ENCODE measurements around the gene OR11A1.

Gene OR11A1

GRCh38 chr6:29499704-29500103 is 42.8 kb upstream of the OR11A1 start:
- H3K4me1 ChIP-seq (ENCODE audit: low read length): no peaks in the 10 kb centered on the region
- no peak overlapping the region for H3K9ac ChIP-seq (ENCODE audit: low read length)
- H3K4me2 ChIP-seq (ENCODE audit: low read length): no peak overlapping the region
- H2AFZ ChIP-seq (ENCODE audit: low read depth, low read length): no peak overlapping the region
- no peak for TF ChIP-seq EZH2phosphoT487 (IDR thresholded peaks at IDR 0.05; ENCODE audit: low read depth)
- TF ChIP-seq, protein P1, sequence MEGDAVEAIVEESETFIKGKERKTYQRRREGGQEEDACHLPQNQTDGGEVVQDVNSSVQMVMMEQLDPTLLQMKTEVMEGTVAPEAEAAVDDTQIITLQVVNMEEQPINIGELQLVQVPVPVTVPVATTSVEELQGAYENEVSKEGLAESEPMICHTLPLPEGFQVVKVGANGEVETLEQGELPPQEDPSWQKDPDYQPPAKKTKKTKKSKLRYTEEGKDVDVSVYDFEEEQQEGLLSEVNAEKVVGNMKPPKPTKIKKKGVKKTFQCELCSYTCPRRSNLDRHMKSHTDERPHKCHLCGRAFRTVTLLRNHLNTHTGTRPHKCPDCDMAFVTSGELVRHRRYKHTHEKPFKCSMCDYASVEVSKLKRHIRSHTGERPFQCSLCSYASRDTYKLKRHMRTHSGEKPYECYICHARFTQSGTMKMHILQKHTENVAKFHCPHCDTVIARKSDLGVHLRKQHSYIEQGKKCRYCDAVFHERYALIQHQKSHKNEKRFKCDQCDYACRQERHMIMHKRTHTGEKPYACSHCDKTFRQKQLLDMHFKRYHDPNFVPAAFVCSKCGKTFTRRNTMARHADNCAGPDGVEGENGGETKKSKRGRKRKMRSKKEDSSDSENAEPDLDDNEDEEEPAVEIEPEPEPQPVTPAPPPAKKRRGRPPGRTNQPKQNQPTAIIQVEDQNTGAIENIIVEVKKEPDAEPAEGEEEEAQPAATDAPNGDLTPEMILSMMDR (IDR thresholded peaks at IDR 0.05; ENCODE audit: low read depth, low read length): no peak
- no peaks in the 10 kb centered on the region for H3K9me3 ChIP-seq (ENCODE audit: insufficient read depth, low read length)
- H3K79me2 ChIP-seq (ENCODE audit: low read length): no peaks in the 10 kb centered on the region
- no peaks in the 10 kb centered on the region for H3K36me3 ChIP-seq (replicated peaks; ENCODE audit: low read depth, low read length)
- no peaks in the 10 kb centered on the region for H4K20me1 ChIP-seq (ENCODE audit: insufficient read depth, low read length)
- no peak overlapping the region for H3K27ac ChIP-seq (ENCODE audit: low read length)
- H3K27me3 ChIP-seq (ENCODE audit: low read depth, low read length): no peaks in the 10 kb centered on the region
- no peak overlapping the region for H3K4me3 ChIP-seq (ENCODE audit: low read length)

DNA sequence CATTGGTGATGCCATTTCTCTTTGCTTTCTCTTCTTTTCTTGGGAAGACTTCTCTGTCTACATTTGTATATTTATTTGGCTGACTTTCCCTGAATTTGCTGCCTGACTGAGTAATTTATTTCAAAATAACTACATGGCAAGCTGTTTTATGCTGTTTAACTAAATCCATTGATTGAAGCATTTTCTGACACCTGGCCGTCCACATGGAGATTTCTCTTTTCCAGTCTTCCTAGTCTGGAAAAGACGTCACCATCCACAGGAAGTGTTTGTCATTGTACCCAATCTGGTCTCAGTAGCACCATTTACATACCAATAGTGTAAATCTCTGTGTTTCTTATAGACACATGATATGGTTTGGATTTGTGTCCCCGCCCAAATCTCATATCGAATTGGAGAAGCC is 40.1 kb upstream of the OR11A1 start:
- H3K4me3 ChIP-seq (ENCODE audit: low read length): no peak overlapping the region
- H3K27me3 ChIP-seq (ENCODE audit: low read depth, low read length): no peaks in the 10 kb centered on the region
- no peaks in the 10 kb centered on the region for H4K20me1 ChIP-seq (ENCODE audit: insufficient read depth, low read length)
- H2AFZ ChIP-seq (ENCODE audit: low read depth, low read length): no peak overlapping the region
- no peak overlapping the region for H3K4me2 ChIP-seq (ENCODE audit: low read length)
- H3K9ac ChIP-seq (ENCODE audit: low read length): no peak overlapping the region
- H3K36me3 ChIP-seq (replicated peaks; ENCODE audit: low read depth, low read length): no peaks in the 10 kb centered on the region
- H3K27ac ChIP-seq (ENCODE audit: low read length): no peak overlapping the region
- TF ChIP-seq EZH2phosphoT487 (IDR thresholded peaks at IDR 0.05; ENCODE audit: low read depth): no peak
- TF ChIP-seq, protein P1 (IDR thresholded peaks at IDR 0.05; ENCODE audit: low read depth, low read length): no peak
- no peaks in the 10 kb centered on the region for H3K9me3 ChIP-seq (ENCODE audit: insufficient read depth, low read length)
- no peaks in the 10 kb centered on the region for H3K4me1 ChIP-seq (ENCODE audit: low read length)
- H3K79me2 ChIP-seq (ENCODE audit: low read length): no peaks in the 10 kb centered on the region

DNA sequence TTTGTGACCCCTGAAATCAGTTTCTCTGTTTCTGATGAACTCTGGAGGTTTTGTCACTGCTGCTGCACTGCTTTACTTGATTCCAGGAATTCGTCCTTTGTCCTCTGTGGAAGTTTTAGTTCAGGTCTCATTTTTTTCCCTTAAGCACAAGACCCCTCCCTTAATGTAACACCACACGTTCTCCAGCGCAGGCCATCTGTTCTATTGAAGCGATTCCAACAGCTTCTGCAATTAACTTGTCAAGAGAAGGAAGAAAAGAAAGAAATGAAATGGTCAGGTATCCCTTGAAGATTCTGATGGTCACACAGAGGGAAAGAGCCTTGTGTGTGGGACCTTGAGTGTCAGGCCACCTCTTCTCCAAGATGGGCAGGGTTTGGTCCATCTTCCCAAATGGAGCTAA is 38.7 kb upstream of the OR11A1 start:
- Histone ChIP-seq H3K9me3 (ENCODE audit: insufficient read depth, low read length) (no peaks in the 10 kb centered on the region), H3K4me1 (ENCODE audit: low read length) (no peaks in the 10 kb centered on the region), H3K4me3 (ENCODE audit: low read length) (no peak overlapping the region), H3K27me3 (ENCODE audit: low read depth, low read length) (no peaks in the 10 kb centered on the region), H3K4me2 (ENCODE audit: low read length) (no peak overlapping the region), H3K36me3 (replicated peaks; ENCODE audit: low read depth, low read length) (no peaks in the 10 kb centered on the region), H2AFZ (ENCODE audit: low read depth, low read length) (no peak overlapping the region), H3K27ac (ENCODE audit: low read length) (no peak overlapping the region), H4K20me1 (ENCODE audit: insufficient read depth, low read length) (no peaks in the 10 kb centered on the region), H3K79me2 (ENCODE audit: low read length) (no peaks in the 10 kb centered on the region), H3K9ac (ENCODE audit: low read length) (no peak overlapping the region)
- TF ChIP-seq EZH2phosphoT487 (IDR thresholded peaks at IDR 0.05; ENCODE audit: low read depth): no peak

DNA sequence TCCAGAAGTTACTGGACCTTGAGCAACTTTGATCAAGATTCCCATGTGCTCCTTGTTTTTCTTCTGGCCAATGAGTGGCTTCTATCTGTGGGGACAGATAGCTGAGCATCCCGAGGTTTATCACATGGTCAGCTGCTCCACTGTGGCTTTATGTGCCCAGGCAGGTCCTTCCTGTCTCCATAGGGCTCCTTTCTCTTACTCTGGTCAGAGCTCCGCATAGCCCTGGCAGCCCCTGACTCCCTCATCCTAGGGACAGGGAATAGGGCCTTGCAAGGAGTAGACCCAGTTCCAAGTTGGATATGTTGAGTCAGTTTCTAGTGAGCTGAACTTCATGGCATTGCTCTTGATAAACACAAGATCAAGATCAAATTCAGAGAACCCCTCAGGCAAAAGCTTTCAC is 37.3 kb upstream of the OR11A1 start:
- no peak for TF ChIP-seq EZH2phosphoT487 (IDR thresholded peaks at IDR 0.05; ENCODE audit: low read depth)
- TF ChIP-seq, protein P1 (IDR thresholded peaks at IDR 0.05; ENCODE audit: low read depth, low read length): no peak
- Histone ChIP-seq H4K20me1 (ENCODE audit: insufficient read depth, low read length) (no peaks in the 10 kb centered on the region), H3K4me2 (ENCODE audit: low read length) (no peak overlapping the region), H3K4me1 (ENCODE audit: low read length) (no peaks in the 10 kb centered on the region), H3K79me2 (ENCODE audit: low read length) (no peaks in the 10 kb centered on the region), H3K27me3 (ENCODE audit: low read depth, low read length) (no peaks in the 10 kb centered on the region), H3K36me3 (replicated peaks; ENCODE audit: low read depth, low read length) (no peaks in the 10 kb centered on the region), H3K27ac (ENCODE audit: low read length) (no peak overlapping the region), H3K4me3 (ENCODE audit: low read length) (no peak overlapping the region), H3K9me3 (ENCODE audit: insufficient read depth, low read length) (no peaks in the 10 kb centered on the region), H3K9ac (ENCODE audit: low read length) (no peak overlapping the region), H2AFZ (ENCODE audit: low read depth, low read length) (no peak overlapping the region)

GRCh38 chr6:29493261-29493660 is 36.4 kb upstream of the OR11A1 start:
- no peaks in the 10 kb centered on the region for H3K79me2 ChIP-seq (ENCODE audit: low read length)
- H4K20me1 ChIP-seq (ENCODE audit: insufficient read depth, low read length): no peaks in the 10 kb centered on the region
- H2AFZ ChIP-seq (ENCODE audit: low read depth, low read length): no peak overlapping the region
- no peak overlapping the region for H3K9ac ChIP-seq (ENCODE audit: low read length)
- TF ChIP-seq, protein P1 (IDR thresholded peaks at IDR 0.05; ENCODE audit: low read depth, low read length): no peak
- no peak for TF ChIP-seq EZH2phosphoT487 (IDR thresholded peaks at IDR 0.05; ENCODE audit: low read depth)
- H3K9me3 ChIP-seq (ENCODE audit: insufficient read depth, low read length): no peaks in the 10 kb centered on the region
- H3K4me2 ChIP-seq (ENCODE audit: low read length): no peak overlapping the region
- H3K4me1 ChIP-seq (ENCODE audit: low read length): no peaks in the 10 kb centered on the region
- no peak overlapping the region for H3K27ac ChIP-seq (ENCODE audit: low read length)
- no peaks in the 10 kb centered on the region for H3K27me3 ChIP-seq (ENCODE audit: low read depth, low read length)
- no peak overlapping the region for H3K4me3 ChIP-seq (ENCODE audit: low read length)
- H3K36me3 ChIP-seq (replicated peaks; ENCODE audit: low read depth, low read length): no peaks in the 10 kb centered on the region

Measured in OCI-LY3 (cell line).